ENCODE measurements around the gene PAPLN.

The PAPLN gene

DNA sequence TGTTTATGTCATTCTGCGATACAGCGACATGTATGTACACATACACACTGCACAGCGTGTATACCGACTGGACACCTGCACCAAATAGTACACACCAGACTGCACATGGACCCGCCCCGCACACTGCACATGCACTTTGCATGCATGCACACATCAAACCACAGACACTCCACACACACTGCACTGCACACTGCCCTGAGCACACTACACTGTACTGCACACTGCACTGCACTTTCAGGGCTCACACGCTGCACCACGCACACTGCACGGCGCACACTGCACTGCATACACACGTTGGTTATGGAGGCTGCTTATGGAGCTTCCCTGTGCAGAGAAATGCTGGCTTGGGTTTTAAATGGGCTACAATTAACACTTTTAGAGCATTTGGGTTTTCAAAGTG, 1.6 kb downstream of the PAPLN start:
- no peak overlapping the region for H3K4me3 ChIP-seq (ENCODE audit: low read depth, low read length)
- DNase-seq (ENCODE audit: low read depth): no peak
- TF ChIP-seq MYC (IDR thresholded peaks at IDR 0.05; ENCODE audit: low read depth, low read length): no peak
- TF ChIP-seq, protein P1, sequence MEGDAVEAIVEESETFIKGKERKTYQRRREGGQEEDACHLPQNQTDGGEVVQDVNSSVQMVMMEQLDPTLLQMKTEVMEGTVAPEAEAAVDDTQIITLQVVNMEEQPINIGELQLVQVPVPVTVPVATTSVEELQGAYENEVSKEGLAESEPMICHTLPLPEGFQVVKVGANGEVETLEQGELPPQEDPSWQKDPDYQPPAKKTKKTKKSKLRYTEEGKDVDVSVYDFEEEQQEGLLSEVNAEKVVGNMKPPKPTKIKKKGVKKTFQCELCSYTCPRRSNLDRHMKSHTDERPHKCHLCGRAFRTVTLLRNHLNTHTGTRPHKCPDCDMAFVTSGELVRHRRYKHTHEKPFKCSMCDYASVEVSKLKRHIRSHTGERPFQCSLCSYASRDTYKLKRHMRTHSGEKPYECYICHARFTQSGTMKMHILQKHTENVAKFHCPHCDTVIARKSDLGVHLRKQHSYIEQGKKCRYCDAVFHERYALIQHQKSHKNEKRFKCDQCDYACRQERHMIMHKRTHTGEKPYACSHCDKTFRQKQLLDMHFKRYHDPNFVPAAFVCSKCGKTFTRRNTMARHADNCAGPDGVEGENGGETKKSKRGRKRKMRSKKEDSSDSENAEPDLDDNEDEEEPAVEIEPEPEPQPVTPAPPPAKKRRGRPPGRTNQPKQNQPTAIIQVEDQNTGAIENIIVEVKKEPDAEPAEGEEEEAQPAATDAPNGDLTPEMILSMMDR (IDR thresholded peaks at IDR 0.05; ENCODE audit: low read depth, low read length): no peak
- no peak for TF ChIP-seq MAX (IDR thresholded peaks at IDR 0.05; ENCODE audit: low read depth, low read length)
- TF ChIP-seq POLR2A (IDR thresholded peaks at IDR 0.05; ENCODE audit: extremely low read depth, insufficient read length): no peak

- DNase-seq (ENCODE audit: low read depth): no peak
- TF ChIP-seq POLR2A (IDR thresholded peaks at IDR 0.05; ENCODE audit: extremely low read depth, insufficient read length) (no peak), MYC (IDR thresholded peaks at IDR 0.05; ENCODE audit: low read depth, low read length) (no peak)
- TF ChIP-seq, protein P1 (IDR thresholded peaks at IDR 0.05; ENCODE audit: low read depth, low read length): no peak
- H3K4me3 ChIP-seq (ENCODE audit: low read depth, low read length): no peak overlapping the region
Measured at GRCh38 chr14:73239393-73240241, 2.3 kb downstream of the PAPLN start.

GRCh38 chr14:73240816-73241480, 3.6 kb downstream of the PAPLN start:
- TF ChIP-seq, protein P1 (IDR thresholded peaks at IDR 0.05; ENCODE audit: low read depth, low read length): no peak
- no peak for TF ChIP-seq POLR2A (IDR thresholded peaks at IDR 0.05; ENCODE audit: extremely low read depth, insufficient read length)
- no peak for TF ChIP-seq MAX (IDR thresholded peaks at IDR 0.05; ENCODE audit: low read depth, low read length)
- no peak; the same call in 1 of the 2 replicates for TF ChIP-seq MYC (IDR thresholded peaks at IDR 0.05; ENCODE audit: low read depth, low read length)
- DNase-seq (ENCODE audit: low read depth): peak; percentile 81
- no peak overlapping the region for H3K4me3 ChIP-seq (ENCODE audit: low read depth, low read length)

GRCh38 chr14:73241481-73242165, 4.3 kb downstream of the PAPLN start:
- no peak for DNase-seq (ENCODE audit: low read depth)
- TF ChIP-seq MAX (IDR thresholded peaks at IDR 0.05; ENCODE audit: low read depth, low read length) (no peak), MYC (IDR thresholded peaks at IDR 0.05; ENCODE audit: low read depth, low read length) (no peak), POLR2A (IDR thresholded peaks at IDR 0.05; ENCODE audit: extremely low read depth, insufficient read length) (no peak)
- TF ChIP-seq, protein P1 (IDR thresholded peaks at IDR 0.05; ENCODE audit: low read depth, low read length): no peak
- no peak overlapping the region for H3K4me3 ChIP-seq (ENCODE audit: low read depth, low read length)

DNA sequence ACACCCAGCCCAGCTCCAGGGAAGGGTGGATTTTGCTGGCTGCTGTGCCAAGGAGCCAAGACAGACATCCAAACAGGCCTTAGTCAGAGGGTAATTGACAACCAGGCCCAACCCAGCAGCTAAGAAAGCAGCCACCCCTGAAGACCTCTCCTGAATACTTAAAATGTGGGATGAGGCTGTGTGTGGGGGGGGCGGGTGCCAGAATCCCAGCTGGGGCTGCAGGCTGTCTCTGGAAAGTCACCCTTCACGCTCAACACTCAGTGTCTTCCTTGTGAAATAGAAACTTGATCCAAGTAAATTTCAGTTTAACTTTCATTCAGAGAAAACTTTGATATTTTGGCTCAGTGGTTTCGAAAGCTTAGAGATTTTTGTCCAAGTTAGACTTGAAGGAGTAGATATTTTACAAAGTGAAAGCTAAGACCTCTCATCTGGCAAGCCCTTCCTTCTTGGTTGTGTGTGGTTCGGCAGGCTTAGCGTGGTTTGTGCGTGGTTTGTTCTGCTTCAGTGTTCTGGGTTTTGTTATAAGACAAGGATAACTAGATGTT, 5.1 kb downstream of the PAPLN start:
- H3K4me3 ChIP-seq (ENCODE audit: low read depth, low read length): no peak overlapping the region
- peak; percentile 43 for DNase-seq (ENCODE audit: low read depth)

More for the DNA sequence above, 5.1 kb downstream of the PAPLN start:
- TF ChIP-seq MAX (IDR thresholded peaks at IDR 0.05; ENCODE audit: low read depth, low read length): no peak
- TF ChIP-seq POLR2A (IDR thresholded peaks at IDR 0.05; ENCODE audit: extremely low read depth, insufficient read length): no peak
- TF ChIP-seq, protein P1 (IDR thresholded peaks at IDR 0.05; ENCODE audit: low read depth, low read length): no peak
- no peak for TF ChIP-seq MYC (IDR thresholded peaks at IDR 0.05; ENCODE audit: low read depth, low read length)

All from NB4 (cell line).